SJCRH30 (cell line): ENCODE measurements around the gene TRPM3. TPM values are rescaled to one million over a fixed set of nuclear protein-coding genes. Genes with fewer than 3 reads are reported as not detected.
A peak's percentile ranks its signal among the peaks of the same experiment; 100 is the strongest.

ENCODE experiments used
- DNase-seq, 2 experiments: peaks; one replicate each; pipeline ENCODE4 v3.0.0-alpha.2; 2015 to 2020
- H3K27ac ChIP-seq: fragments of 250-450 bp; sonication (Bioruptor Pico); 2 replicates; pipeline ENCODE4 v1.5.1; 2020; ENCODE audit warnings: mild to moderate bottlenecking, moderate library complexity
- H3K27me3 ChIP-seq: fragments of 250-450 bp; sonication (Bioruptor Pico); 2 replicates; pipeline ENCODE4 v1.5.1; 2020; ENCODE audit warnings: mild to moderate bottlenecking, moderate library complexity
- H3K36me3 ChIP-seq: fragments of 250-450 bp; sonication (Bioruptor Pico); 2 replicates; pipeline ENCODE4 v1.5.1; 2020; ENCODE audit warnings: mild to moderate bottlenecking, moderate library complexity
- H3K4me1 ChIP-seq: fragments of 250-450 bp; sonication (Bioruptor Pico); 2 replicates; pipeline ENCODE4 v1.5.1; 2020; ENCODE audit warnings: mild to moderate bottlenecking, moderate library complexity
- H3K4me3 ChIP-seq: fragments of 250-450 bp; sonication (Bioruptor Pico); 2 replicates; pipeline ENCODE4 v1.5.1; 2020; ENCODE audit warnings: mild to moderate bottlenecking, moderate library complexity
- H3K9me3 ChIP-seq: fragments of 250-450 bp; sonication (Bioruptor Pico); replicated peaks from 2 replicates; pipeline ENCODE4 v1.5.1; 2020; ENCODE audit warnings: mild to moderate bottlenecking, moderate library complexity
- total RNA-seq: library from RNA; depleted of rRNA; stranded (reverse); fragments of >200 nt; shearing (Covaris generic); gene quantifications from 2 replicates; pipeline ENCODE4 v1.2.3, GENCODE V29; 2014

The TRPM3 gene
- total RNA-seq, 1 experiment from 2014 or later, result 0.30 TPM

DNA sequence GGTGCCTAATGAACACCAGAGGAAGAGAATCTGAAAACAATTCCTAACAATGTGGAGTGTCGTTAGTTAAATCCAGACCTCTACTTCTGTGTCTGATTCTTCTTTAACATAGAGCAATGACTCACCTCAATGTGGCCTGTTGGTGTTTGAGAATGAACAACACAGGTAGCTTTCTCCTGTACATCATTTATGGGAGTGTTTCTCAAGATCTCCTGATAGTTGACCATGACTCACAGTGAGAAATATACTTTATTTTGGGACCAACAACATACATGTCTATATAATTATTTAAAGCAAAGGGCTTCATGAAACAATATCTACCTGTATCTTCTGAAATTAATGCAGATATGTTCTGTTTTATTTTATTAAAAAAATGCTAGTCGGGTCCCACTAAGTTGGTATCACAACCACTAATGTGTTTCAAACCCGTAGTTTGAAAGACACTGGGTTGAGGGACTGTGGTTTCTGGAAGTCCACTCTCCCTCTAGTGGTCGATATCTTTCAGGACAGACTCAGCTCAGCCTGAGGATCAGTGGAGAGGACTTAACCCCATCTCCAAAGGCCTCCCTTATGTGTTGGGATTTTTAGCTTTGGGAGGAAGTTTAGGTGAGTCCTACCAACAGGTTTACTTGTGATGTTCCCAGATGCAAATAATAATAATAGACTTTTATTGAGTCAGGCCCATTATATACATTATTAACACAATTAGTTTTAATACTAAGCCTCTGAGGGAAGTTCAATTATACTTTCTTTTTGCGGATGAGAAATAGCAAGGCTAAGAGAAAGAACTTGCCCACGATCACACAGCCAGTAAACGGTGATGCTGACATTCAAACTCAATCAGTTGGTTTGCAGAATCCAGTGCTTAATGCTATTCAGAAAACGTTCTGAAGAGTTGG, 636.9 kb downstream of the TRPM3 start:
- peak; percentile 47 to 81 for DNase-seq

DNA sequence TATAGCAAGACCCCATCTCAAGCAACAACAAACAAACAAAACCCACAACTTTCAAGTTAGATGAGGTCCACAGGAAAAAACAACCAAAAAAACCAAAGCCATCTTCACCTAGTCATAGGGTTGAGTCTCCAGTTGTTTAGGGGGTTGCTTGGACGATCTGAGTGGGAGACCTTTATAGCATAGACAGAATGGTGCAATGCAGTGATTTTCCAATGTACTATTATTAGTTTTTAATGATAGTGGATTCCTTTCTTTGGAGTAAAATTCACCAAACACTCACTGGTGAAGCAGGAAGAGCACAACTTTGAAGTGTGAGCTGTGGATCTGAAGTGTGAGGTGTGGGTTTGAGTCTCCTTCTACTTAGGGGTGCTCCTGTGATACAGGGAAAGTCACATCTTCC, 640.0 kb downstream of the TRPM3 start:
- H3K9me3 ChIP-seq, result no peaks in the 10 kb centered on the region
- no peak for DNase-seq
- no peak overlapping the region for H3K27ac ChIP-seq
- no peaks in the 10 kb centered on the region for H3K36me3 ChIP-seq
- no peak overlapping the region for H3K4me3 ChIP-seq
- peaks cover 26% of the 10 kb centered on the region for H3K4me1 ChIP-seq
- H3K27me3 ChIP-seq, result no peaks in the 10 kb centered on the region

More for the DNA sequence above, 636.9 kb downstream of the TRPM3 start:
- no peaks in the 10 kb centered on the region for H3K36me3 ChIP-seq
- H3K27me3 ChIP-seq, result no peaks in the 10 kb centered on the region
- no peak overlapping the region for H3K27ac ChIP-seq
- no peaks in the 10 kb centered on the region for H3K9me3 ChIP-seq
- peaks cover 12% of the 10 kb centered on the region for H3K4me1 ChIP-seq
- no peak overlapping the region for H3K4me3 ChIP-seq

DNA sequence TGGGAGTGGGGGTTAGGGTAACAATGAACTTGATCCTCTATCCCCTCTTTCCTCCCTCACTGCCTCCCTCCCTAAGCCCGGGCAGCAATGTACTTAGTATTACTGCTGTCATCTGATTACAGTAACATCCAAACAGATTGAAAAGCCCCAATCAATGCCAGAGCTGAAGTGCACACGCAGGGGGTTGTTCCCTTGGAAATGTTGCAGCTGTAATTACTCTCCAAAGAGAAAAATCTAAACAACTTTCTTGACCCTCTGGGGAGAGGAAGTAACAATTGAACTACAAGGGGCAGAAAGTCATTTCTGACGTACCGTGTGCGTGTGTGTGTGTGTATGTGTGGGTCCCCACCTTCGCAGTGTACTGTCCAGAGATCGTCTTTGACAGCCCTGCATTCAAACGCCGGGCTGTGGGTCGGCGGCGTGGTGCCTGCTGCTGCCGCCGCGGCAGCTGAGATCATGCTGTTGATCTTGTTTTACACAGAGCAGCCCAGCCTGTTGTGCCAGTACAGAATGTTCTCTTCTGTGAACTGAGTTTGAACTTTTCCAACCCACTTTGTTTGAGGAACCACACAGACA, 640.9 kb downstream of the TRPM3 start:
- no peak for DNase-seq
- Histone ChIP-seq H3K27ac (no peak overlapping the region), H3K9me3 (no peaks in the 10 kb centered on the region), H3K4me3 (no peak overlapping the region), H3K4me1 (peaks cover 28% of the 10 kb centered on the region), H3K36me3 (no peaks in the 10 kb centered on the region), H3K27me3 (no peaks in the 10 kb centered on the region)

DNA sequence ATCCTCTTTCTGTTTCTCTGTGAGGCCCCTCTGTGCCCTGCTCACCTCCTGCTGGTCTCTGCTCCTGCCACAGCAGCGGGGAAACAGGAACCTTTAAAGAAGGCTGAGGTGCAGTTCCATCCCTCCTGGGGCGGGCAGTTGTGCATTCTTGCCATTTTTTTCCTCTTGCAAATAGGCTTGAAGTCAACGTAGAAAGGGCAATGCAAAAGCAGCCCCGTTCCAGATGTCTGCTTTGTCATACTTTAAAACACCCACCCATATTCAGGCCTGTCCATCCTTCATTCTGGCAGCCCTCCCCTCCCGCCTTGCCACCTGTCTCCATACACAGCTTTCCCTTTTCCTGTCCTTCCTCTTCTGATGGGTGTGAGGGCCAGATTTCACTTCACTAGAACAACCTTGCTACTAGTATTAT, 641.5 kb downstream of the TRPM3 start:
- Histone ChIP-seq H3K27me3 (no peaks in the 10 kb centered on the region), H3K9me3 (no peaks in the 10 kb centered on the region), H3K27ac (no peak overlapping the region), H3K4me3 (no peak overlapping the region), H3K4me1 (peaks cover 28% of the 10 kb centered on the region), H3K36me3 (no peaks in the 10 kb centered on the region)
- DNase-seq, result peak; percentile 27
